NCI-H460 (cell line): ENCODE results near the gene ADAMTS13. TPM values are rescaled to one million over a fixed set of nuclear protein-coding genes. Genes with fewer than 3 reads are reported as not detected.
A peak's percentile ranks its signal among the peaks of the same experiment; 100 is the strongest.

Experiments
- DNase-seq: peaks from one replicate; pipeline ENCODE4 v3.0.0-alpha.2; 2016; ENCODE audit warnings: low read depth; ENCODE audit errors: extremely low read depth
- total RNA-seq: library from RNA; depleted of rRNA; stranded (reverse); fragments of >200 nt; shearing (Covaris generic); gene quantifications from 2 replicates; pipeline ENCODE4 v1.2.3, GENCODE V29; 2014

The ADAMTS13 gene
- total RNA-seq, 1 experiment from 2014 or later, result 0.40 TPM

DNA sequence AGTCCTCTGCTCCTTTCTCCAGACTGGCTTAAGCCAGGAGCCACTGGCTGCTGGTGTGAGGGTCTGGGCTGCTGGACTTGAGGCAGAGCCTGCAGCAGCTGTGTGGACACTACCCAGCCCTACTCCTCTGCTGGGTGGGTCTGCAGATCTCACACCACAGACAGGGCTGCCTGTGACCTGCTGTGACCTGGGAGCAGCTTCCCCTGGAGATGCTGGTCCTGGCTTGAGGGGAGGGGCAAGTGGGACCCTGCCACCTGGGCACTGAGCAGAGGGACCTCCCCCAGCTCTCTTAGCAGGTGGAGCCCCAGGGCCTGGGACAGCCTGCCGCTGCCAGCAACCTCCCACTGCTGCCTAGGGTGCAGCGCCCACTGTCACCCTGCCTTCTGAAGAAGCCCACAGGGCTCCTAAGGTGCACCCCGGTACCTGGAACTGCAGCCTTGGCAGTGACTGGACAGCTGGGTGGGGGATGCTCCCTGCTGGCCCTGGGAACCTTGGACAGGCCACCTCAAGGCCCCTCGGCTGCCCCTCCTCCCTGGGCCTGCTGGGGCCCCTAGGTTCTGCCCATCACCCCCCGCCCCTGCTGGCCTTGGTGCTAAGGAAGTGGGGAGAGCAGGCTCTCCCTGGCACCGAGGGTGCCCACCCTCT, 46.7 kb downstream of the ADAMTS13 start:
- no peak for DNase-seq

DNA sequence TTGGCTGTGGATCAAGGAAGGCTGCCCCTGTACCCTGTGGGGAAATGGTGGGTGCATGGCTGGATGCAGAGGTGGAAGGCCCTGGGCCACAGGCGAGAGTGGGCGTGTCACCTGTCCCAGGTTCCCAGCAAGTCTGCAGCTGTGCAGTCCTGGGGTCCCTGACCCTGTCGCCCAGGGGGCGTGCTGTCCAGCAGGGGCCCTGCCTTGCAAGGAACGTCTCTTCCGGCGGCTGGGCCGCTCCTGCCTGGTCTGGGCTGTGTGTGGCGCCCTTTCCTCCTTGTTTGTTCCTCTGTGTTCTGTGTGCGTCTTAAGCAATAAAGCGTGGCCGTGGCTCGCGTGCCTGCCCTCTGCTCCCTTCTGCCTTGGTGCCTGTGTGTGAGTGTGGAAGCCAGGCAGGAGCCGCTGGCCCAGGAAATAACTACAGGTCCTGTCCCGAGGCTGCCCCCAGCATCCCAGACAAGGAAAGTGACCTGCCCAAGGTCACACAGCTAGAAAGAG, 48.3 kb downstream of the ADAMTS13 start:
- DNase-seq, result no peak

DNA sequence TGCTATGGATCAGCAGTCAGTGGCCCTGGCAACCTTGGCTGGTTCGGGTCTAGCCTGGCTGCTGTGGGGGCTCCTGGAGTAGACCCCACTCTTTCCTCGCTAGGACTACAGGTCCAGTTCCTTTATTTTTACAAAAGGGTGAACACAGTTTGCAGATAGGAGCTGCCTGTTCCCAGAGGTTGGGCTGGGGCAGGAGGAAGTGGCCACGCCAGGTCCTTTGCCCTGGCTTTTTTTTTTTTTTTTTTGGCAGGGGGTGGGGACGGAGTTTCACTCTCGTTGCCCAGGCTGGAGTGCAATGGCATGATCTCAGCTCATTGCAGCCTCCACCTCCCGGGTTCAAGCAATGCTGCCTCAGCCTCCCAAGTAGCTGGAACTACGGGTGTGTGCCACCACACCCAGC, 48.8 kb downstream of the ADAMTS13 start:
- DNase-seq, result no peak

DNA sequence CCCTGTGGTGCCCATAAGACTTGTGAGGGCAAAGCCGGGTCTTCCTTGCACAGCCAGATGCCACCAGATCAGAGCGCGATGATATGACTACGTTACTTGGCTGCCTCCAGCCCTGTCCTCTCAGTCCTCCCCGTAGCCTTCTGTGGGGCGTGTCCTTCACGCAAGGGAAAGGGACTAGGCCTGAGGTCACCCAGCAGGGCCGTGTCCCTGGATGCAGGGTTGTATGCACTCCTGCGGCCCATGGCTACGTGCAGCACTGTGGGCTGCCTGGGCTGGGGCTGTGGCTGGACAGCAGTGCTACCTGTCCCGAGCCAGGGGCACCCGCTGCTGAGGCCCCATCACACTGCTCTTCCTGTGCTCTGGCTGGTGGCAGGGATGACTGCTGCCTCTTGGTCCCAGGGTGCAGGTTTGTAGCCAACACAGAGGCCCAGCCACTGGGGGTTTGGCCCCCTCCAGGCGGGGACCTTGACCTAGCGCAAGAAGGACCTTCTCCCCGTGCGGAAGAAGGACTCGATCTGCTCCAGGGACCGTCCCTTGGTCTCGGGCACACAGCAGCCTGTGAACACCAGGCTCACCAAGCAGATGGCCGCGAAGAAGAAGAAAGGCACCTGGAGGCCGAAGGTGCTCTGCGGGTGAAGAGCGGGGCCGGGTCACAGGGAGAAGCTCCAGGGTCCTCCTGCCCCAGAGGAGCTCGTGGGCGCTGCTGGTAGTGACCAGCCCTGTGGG, 49.5 kb downstream of the ADAMTS13 start:
- DNase-seq, result no peak

GRCh38 chr9:133472277-133472645, 50.1 kb downstream of the ADAMTS13 start:
- DNase-seq, result no peak

DNA sequence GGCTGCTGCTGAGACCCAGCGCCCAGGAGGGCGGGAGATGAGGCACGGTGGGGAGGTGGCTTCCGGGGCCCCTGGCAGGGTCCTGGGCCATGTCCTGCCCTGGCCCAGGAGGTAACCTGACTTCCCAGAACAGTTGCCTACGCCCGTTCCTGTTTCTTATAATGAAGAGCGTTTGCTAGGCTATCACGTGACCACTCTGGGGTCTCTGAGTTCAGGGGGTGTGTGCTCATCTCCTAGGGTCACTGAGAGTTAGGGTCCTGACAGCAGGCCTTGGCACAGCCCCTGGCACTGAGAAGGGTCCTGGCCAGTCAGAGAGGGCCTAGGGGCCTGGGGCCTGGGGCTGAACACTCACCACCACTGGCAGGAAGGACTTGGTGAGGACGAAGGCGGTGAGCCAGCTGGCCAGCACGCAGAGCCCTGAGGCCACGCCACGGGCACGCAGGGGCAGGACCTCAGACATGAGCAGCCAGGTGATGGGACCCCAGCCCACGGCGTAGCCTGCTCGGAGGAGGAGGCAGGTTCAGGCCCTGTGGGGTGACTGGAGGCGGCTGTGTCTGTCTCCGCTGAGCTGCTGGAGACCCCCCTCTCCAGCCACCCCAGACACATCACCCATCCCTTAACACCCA, 50.7 kb downstream of the ADAMTS13 start:
- DNase-seq, result no peak

- no peak for DNase-seq
Observed at GRCh38 chr9:133473743-133474142, 51.6 kb downstream of the ADAMTS13 start.

DNA sequence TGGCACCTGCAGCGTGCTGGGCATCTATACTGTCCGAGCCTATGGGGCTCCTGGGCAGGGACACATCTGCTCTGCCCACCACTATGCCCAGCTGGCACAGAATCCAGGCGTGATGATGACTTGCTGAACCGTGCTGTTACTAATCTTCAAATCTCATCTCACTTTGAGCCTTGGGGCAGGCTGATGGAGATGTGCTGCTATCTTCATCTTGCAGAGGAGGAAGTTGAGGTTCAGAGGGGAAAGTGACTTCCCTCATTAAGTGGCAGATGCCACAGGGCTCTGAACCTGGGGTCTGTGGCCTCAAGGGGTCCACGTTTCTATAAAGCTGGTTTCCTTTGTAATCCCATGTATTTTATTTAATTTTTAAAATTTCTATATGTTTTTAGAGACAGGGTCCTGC, 52.0 kb downstream of the ADAMTS13 start:
- no peak for DNase-seq

DNA sequence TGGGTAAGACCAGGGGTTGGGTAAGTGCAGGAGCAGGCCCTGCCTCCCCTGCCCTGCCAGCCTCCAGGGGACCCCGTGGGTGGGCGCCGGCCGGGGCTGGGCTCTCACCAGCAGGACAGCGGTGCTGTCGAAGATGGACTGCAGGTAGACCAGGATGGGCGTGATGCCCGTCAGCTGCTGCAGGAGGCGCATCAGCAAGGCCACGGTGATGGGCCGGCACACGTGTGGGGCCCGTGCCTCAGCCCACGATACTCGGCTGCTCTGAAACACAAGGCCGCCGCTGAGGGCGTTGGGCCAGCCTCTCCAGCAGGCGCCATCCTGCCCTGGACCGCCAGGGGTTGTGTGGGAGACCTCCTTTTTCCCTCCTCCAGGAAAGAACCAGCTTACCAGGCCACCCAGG, 52.7 kb downstream of the ADAMTS13 start:
- no peak for DNase-seq

GRCh38 chr9:133475292-133476012, 53.3 kb downstream of the ADAMTS13 start:
- no peak for DNase-seq

DNA sequence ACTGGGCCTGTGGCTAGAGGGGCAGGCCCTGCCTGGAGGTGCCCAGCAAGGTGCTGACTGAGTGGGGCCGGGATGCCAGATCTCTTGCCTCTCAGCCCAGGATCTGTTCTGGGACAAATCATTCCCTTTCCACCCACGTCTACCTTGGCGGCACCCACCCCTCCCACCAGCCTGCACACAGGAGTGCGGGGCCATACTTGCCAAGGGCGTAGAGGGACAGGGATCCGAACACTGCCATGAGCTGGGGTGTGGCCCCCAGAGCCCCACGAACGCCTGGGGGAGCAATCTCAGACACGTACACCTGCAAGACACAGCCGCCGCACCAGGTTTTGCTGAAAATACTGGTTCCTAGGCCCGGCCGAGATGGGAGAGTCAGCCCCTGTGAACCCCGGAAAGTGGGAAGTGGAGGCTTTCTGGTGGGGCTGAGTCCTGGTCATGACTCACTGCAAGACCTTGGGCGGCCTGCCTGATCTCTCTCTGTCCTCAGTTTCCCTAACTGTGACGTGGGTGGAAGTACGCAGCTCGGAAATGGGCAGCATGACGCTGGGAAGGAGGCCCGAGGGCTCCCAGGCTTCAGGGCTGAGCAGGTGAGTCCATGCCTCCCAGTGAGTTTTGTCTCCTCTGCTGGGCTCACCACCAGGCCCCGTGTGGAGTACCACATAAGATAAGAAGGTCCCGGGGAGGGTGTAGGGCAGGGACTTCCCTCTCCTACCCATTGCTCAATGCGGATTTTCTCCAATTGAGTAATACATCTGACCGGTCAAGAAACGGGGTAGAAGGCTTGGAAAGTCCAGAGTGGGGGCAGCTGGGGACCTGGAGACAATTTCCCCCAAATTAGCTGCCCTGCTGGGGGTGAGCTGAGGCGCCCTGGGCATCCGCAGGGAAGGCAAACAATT, 54.1 kb downstream of the ADAMTS13 start:
- no peak for DNase-seq

GRCh38 chr9:133476941-133477340, 54.8 kb downstream of the ADAMTS13 start:
- no peak for DNase-seq

DNA sequence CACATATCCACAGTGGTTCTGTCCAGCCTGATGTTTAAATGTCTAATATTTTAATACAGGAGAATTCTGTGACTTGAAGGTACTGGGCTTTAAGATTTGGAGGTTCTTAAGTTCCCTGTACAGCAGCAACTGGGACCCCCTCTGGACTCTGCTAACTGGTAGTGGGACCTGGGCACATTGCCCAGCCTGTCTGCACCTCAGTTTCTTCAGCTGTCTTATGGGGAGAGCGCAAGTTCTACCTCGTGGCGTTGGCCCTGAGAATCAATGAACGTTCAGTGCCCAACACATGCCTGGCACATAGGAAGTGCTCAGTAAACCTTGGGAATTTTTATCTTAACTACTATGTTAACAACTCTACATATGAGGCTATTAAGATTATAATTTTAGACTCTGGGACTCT, 55.3 kb downstream of the ADAMTS13 start:
- no peak for DNase-seq

DNA sequence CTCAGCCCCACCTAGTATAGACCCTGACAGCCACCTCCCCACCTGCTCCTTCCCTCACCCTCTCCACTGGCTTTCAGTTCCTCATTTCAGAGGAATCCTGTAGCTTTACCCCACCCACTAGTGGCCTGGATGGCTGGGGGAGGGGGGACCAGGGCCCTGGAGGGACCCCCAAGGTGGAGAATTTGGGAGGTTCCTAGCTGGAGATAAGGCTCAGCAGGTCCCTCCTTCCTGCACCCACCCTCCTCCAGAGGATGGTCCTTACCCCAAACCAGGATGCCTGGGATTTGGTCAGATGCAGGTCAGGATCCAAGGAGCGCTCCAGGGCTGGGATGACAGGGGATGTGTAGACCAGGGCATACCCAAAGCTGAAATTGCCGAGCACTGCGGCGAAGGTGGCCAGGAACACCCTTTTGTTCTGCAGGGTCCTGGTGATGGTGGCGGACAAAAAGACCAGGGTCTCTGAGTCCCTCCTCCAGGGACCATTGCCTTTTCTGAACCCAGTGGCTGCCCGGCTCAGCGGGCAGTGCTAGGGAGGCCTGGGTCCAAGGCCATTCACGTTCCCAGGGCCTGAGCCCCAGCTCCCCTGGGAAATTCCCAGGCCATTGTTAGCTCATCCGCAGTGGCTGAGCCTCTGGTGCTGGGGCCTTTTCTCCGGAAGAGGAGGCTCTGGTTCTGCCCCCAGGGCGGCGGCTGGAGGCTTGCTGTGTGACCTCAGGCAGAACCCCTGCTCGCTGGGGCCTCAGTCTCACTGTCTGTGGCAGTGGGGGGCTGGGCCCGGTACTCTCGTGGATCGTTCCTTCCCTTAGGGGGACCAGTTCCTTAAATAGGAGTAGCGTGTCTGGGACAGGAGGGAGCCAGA, 56.1 kb downstream of the ADAMTS13 start:
- DNase-seq, result no peak

- DNase-seq, result peak; percentile 77
Observed at GRCh38 chr9:133478851-133479711, 56.9 kb downstream of the ADAMTS13 start, which contains the start of gene SLC2A6. Gene SLC2A6 (minus strand): TSS chr9:133479099. CDS start chr9:133479059, 40 bp downstream.

DNA sequence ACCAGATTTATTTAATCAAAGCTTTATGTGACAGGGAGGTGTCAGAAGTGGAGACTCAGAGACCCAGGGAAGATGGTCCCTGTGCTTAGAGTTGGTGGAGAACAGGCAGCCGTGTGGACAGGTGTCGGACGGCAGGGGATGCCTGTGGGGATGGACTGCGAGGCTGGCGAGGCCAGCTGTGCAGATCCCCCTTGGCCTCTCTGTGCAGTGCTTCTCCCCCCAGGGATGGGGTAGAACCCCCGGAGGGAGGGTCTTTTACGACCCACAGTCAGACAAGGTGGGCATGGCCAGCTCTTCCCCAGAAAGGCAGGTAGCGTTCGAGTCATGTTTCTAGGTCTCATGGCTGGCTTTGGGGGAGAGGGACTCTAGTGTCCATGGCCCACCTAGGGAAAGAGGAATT, 61.4 kb downstream of the ADAMTS13 start:
- no peak for DNase-seq

- DNase-seq, result no peak
Observed at GRCh38 chr9:133484671-133485437, 62.7 kb downstream of the ADAMTS13 start.
